Adrenal gland (tissue), 12 donors: ENCODE data around the gene SREK1. TPM values are rescaled to one million over a fixed set of nuclear protein-coding genes. Genes with fewer than 3 reads are reported as not detected.

Experiments used
- DNase-seq, 7 donors: peaks; one replicate each; pipeline ENCODE4 v3.0.0-alpha.2; 2019 to 2020
- H3K27ac ChIP-seq, 5 donors: fragments of 200-600 bp; sonication (generic) in 4 of 5; 1 replicate in 3 of 5; 2 replicates in 2 of 5; pipeline versions ENCODE4 v1.5.1 to v1.8.0; 2016 to 2020; ENCODE audit warnings: mild to moderate bottlenecking in 1 of 5
- H3K27me3 ChIP-seq: fragments of 200-600 bp; 2 replicates; pipeline ENCODE4 v1.8.0; 2021
- H3K36me3 ChIP-seq, 2 donors: fragments of 200-600 bp; replicated peaks in 1 of 2; 1 replicate in 1 of 2; 2 replicates in 1 of 2; pipeline versions ENCODE4 v1.5.1 to v1.8.0; 2018 to 2022
- H3K4me1 ChIP-seq, 2 donors: fragments of 200-600 bp; replicated peaks in 1 of 2; 1 replicate in 1 of 2; 2 replicates in 1 of 2; pipeline versions ENCODE4 v1.5.1 to v1.8.0; 2018 to 2021
- H3K4me3 ChIP-seq, 4 donors: fragments of 200-600 bp; sonication (generic) in 3 of 4; one replicate each; pipeline ENCODE4 v1.5.1; 2016 to 2018
- H3K9me3 ChIP-seq, 3 donors: fragments of 200-600 bp; sonication (generic) in 1 of 3; replicated peaks in 1 of 3; 1 replicate in 2 of 3; 2 replicates in 1 of 3; pipeline versions ENCODE4 v1.5.1 to v1.8.0; 2016 to 2021
- CTCF ChIP-seq, 6 experiments: fragments of 450-650 bp in 4 of 6; fragments of 200-600 bp in 2 of 6; sonication (generic) in 1 of 6; IDR thresholded peaks; 1 replicate in 5 of 6; 2 replicates in 1 of 6; pipeline versions ENCODE4 v1.5.1 to v1.8.0; 2016 to 2021; ENCODE audit warnings: antibody characterized with exemption in 6 of 6, mild to moderate bottlenecking in 2 of 6, moderate library complexity in 1 of 6
- POLR2A ChIP-seq, 2 donors: fragments of 450-650 bp; IDR thresholded peaks; one replicate each; pipeline ENCODE4 v1.6.1; 2017; ENCODE audit warnings: antibody characterized with exemption in 2 of 2, mild to moderate bottlenecking in 2 of 2, moderate library complexity in 1 of 2
- WGBS, 4 donors: extraction: QIAGEN DNeasy Blood & Tissue Kit in 2 of 4; methylation state at CpG; one replicate each; pipeline versions ENCODE4 v1.1.5 to v1.1.7; 2013 to 2017; 5-methylcytosine and 5-hydroxymethylcytosine counted together
- intact Hi-C, 2 donors: fragments of 100-400 bp; cut with DNase I; formaldehyde crosslinking; loops; one replicate each; pipeline versions ENCODE4 v1.14.1 to v1.15.0; 2022 to 2023
- polyA plus RNA-seq, 3 donors: library from polyadenylated mRNA; stranded (reverse); fragments of 200-250 nt in 2 of 3; fragments of 350-450 nt in 1 of 3; fragmentation: Illumina TruSeq in 1 of 3; extraction: RNeasy Lipid Tissue Mini Kit (QIAGEN cat#74804) in 1 of 3; gene quantifications; one replicate each; pipeline ENCODE4 v1.2.3, GENCODE V29; 2013 to 2014
- total RNA-seq, 9 donors: library from RNA; depleted of rRNA in 4 of 9; stranded (reverse); fragments of >200 nt in 4 of 9; fragments of 120-200 nt in 1 of 9; fragmentation: NEBNext Ultra II Directional in 1 of 9; extraction: Animal tissue kit (Norgen Biotek cat#: 25700) in 1 of 9; gene quantifications; one replicate each; pipeline versions ENCODE4 v1.1.0 to v1.2.4, GENCODE V29; 2013 to 2023
- donor health status: healthy with polysubstance abuse.
- donor health status: Bipolar disorder and iron deficiency.
- donor health status: DM: yes; HTN: yes; CAD: no.
- donor health status: DM: no; HTN: no; CAD: no.
- donor health status: DM: no; HTN: no; CAD: no.
- donor health status: DM: yes; HTN: yes; CAD: no.

SREK1 gene
- total and polyA plus RNA-seq, 12 donors = 14.3 to 126 (median 55.4) TPM

- H3K4me3 ChIP-seq = no peak overlapping the region
Observed at GRCh38 chr5:66198837-66199236, 54.7 kb downstream of the SREK1 start.

DNA sequence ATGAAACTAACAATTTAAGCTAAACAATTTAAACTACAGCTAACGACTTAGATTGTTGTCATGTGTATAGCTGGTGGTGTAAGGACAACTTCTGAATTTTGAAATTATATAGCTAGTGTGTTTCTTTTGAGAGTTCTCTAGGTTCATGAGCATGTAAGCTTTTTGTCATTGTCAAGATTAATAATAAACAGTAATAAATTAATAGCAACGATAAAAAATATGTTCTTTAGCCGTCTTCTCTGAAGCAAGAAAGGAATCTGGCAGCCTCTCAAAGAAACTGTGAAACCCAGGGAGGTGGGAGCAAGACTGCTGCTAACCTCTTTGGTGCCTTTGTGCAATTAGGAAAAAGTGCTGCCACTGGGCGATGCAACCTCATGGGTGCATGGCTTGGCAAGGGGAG lies 59.4 kb downstream of the SREK1 start:
- Histone ChIP-seq H3K27me3 (no peaks in the 10 kb centered on the region), H3K4me1 (no peaks in the 10 kb centered on the region), H3K4me3 (no peak overlapping the region), H3K36me3 (no peaks in the 10 kb centered on the region), H3K9me3 (no peaks in the 10 kb centered on the region), H3K27ac (no peak overlapping the region)
- intact Hi-C loops = no loop called here
- DNase-seq = no peak
- no peak for TF ChIP-seq POLR2A (IDR thresholded peaks at IDR 0.05)
- TF ChIP-seq CTCF (IDR thresholded peaks at IDR 0.05) = no peak
- WGBS, 4 donors = 64 to 85% (median 80%) methylated on average over 4 of the region's 4 CpGs

More at GRCh38 chr5:66198837-66199236, 54.7 kb downstream of the SREK1 start:
- Histone ChIP-seq H3K9me3 (no peaks in the 10 kb centered on the region), H3K27ac (no peak overlapping the region), H3K36me3 (no peaks in the 10 kb centered on the region), H3K4me1 (no peaks in the 10 kb centered on the region), H3K27me3 (no peaks in the 10 kb centered on the region)
- 71 to 96% (median 87%) methylated on average over 1 of the region's 1 CpG for WGBS, 4 donors
- intact Hi-C loops = no loop called here
- DNase-seq = no peak
- TF ChIP-seq CTCF (IDR thresholded peaks at IDR 0.05) = no peak
- no peak for TF ChIP-seq POLR2A (IDR thresholded peaks at IDR 0.05)

GRCh38 chr5:66206465-66206864 lies 62.4 kb downstream of the SREK1 start:
- no peaks in the 10 kb centered on the region for H3K36me3 ChIP-seq
- DNase-seq = no peak
- H3K4me3 ChIP-seq = no peak overlapping the region
- H3K27me3 ChIP-seq = no peaks in the 10 kb centered on the region
- H3K27ac ChIP-seq = no peak overlapping the region
- H3K4me1 ChIP-seq = no peaks in the 10 kb centered on the region
- WGBS, 4 donors = 95 to 98% (median 97%) methylated on average over 5 of the region's 5 CpGs
- no peaks in the 10 kb centered on the region for H3K9me3 ChIP-seq
- no peak for TF ChIP-seq POLR2A (IDR thresholded peaks at IDR 0.05)
- TF ChIP-seq CTCF (IDR thresholded peaks at IDR 0.05) = no peak
- intact Hi-C loops = no loop called here

DNA sequence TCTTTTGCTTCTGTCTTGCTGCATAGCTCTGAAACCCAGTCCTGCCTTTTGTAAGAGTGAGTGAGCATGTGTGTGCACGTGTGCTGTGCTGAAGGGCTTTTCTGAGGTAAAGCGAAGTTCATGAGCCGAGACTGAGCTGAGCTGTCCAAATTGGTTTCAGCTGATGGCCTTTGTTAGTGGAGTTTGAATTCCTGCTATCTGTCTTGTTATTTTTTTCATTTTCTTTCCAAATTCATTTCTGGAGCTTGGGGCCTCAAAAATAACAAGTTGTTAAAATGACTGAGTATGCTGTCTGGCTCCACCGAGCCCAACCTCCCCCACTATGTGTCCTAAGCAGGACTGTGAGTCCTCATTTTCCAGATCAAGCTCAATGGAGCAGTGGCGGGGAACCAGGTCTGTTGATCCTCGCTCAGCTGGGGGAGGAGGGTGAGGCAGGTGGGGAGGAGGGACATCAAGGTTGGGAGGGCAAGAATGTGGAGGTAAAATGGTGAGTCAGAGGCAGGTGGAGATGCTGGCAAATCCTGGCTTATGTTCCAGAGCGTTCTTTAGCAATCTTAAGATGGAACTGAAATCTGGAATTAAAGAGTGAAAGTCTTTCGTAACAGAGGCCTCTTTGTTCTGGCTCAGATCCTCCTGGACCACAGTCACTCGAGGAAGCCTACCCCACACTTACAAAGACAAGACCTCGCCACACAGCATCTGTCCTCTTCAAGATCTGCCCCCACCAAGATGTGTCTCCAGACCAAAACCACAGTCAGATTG lies 63.9 kb downstream of the SREK1 start:
- Histone ChIP-seq H3K4me1 (no peaks in the 10 kb centered on the region), H3K4me3 (no peak overlapping the region), H3K27me3 (no peaks in the 10 kb centered on the region), H3K36me3 (no peaks in the 10 kb centered on the region), H3K9me3 (no peaks in the 10 kb centered on the region), H3K27ac (no peak overlapping the region)
- DNase-seq = no peak
- TF ChIP-seq CTCF (IDR thresholded peaks at IDR 0.05) = no peak
- no peak for TF ChIP-seq POLR2A (IDR thresholded peaks at IDR 0.05)
- intact Hi-C loops = no loop called here
- WGBS, 4 donors = 75 to 83% (median 81%) methylated on average over 10 of the region's 10 CpGs
